K562 (cell line): ENCODE measurements around the gene SLC17A4. TPM values are rescaled to one million over a fixed set of nuclear protein-coding genes. Genes with fewer than 3 reads are reported as not detected.

Experiments used
- ATAC-seq: fragments of 200-7000 bp; cut with Tn5 transposase; 3 replicates; pipeline ENCODE4 v1.9.1; 2020; ENCODE audit warnings: moderate library complexity
- BruUV-seq: library from RNA; stranded (reverse); fragments of 400-500 nt; replicated peaks from 2 replicates; lab custom pipeline; 2021; lab: Mats Ljungman, UMichigan
- CTCF ChIA-PET: fragments of 300-600 bp; formaldehyde crosslinking; extraction: SDS; loops from one replicate; lab custom pipeline; 2021; ENCODE audit warnings: low intra/inter-chr PET ratio; lab: Yijun Ruan, JAX
- POLR2A ChIA-PET: fragments of 300-600, 350-650 bp; sonication (Branson Sonifier 250); formaldehyde crosslinking; extraction: SDS; loops from one replicate; lab custom pipeline; 2021; ENCODE audit warnings: antibody characterized with exemption, inconsistent platforms; lab: Yijun Ruan, JAX
- DNase-seq, 4 experiments: peaks; one replicate each; pipeline versions ENCODE4 v3.0.0 to v3.0.0-alpha.2; 2011 to 2018; ENCODE audit warnings: low spot score in 3 of 4, mixed read lengths in 3 of 4; ENCODE audit errors: extremely low read depth in 1 of 4
- FAIRE-seq: peaks from 2 replicates; lab custom pipeline; 2011; peaks lifted over from hg19 to GRCh38; lab: Jason Lieb, UNC
- H2AFZ ChIP-seq: 2 replicates; pipeline ENCODE4 v1.6.0; 2011; ENCODE audit warnings: low read depth, low read length, control low read depth, inconsistent platforms
- H3K27ac ChIP-seq: fragments of 200-600 bp; 3 replicates; pipeline ENCODE4 v1.8.0; 2011; ENCODE audit warnings: low read depth, mild to moderate bottlenecking, control low read depth, inconsistent platforms, low read length, moderate library complexity, mixed read lengths; ENCODE audit errors: extremely low read depth
- H3K27me3 ChIP-seq, 2 experiments: fragments of 300-600 bp in 1 of 2; 2 replicates in 1 of 2; 3 replicates in 1 of 2; pipeline versions ENCODE4 v1.6.0 to v1.8.0; 2011; ENCODE audit warnings: inconsistent platforms in 2 of 2, low read length in 2 of 2, mild to moderate bottlenecking in 1 of 2, mixed read lengths in 1 of 2, moderate library complexity in 1 of 2; ENCODE audit not compliant: control insufficient read depth in 2 of 2, insufficient read depth in 2 of 2
- H3K36me3 ChIP-seq: fragments of 300-600 bp; 3 replicates; pipeline ENCODE4 v1.8.0; 2011; ENCODE audit warnings: mild to moderate bottlenecking, low read length, inconsistent platforms; ENCODE audit not compliant: control insufficient read depth, insufficient read depth
- H3K4me1 ChIP-seq, 2 experiments: fragments of 200-600 bp in 1 of 2; replicated peaks in 1 of 2; 2 replicates in 1 of 2; 3 replicates in 1 of 2; pipeline versions ENCODE4 v1.5.1 to v1.8.0; 2011; ENCODE audit warnings: inconsistent platforms in 2 of 2, low read length in 2 of 2, mild to moderate bottlenecking in 1 of 2, mixed read lengths in 1 of 2, moderate library complexity in 1 of 2; ENCODE audit not compliant: control insufficient read depth in 2 of 2, insufficient read depth in 2 of 2
- H3K4me2 ChIP-seq: 2 replicates; pipeline ENCODE4 v1.6.1; 2011; ENCODE audit warnings: low read length, control low read depth, inconsistent platforms, mixed read lengths; ENCODE audit not compliant: insufficient read depth
- H3K4me3 ChIP-seq: fragments of 200-600 bp; sonication (generic), shearing (Covaris generic); 2 replicates; pipeline ENCODE4 v1.5.1; 2016; ENCODE audit warnings: control low read depth, inconsistent platforms
- H3K79me2 ChIP-seq: fragments of 200-600 bp; 3 replicates; pipeline ENCODE4 v1.8.0; 2011; ENCODE audit warnings: low read length, inconsistent platforms; ENCODE audit not compliant: control insufficient read depth, insufficient read depth
- H3K9ac ChIP-seq, 2 experiments: 2 replicates each; pipeline versions ENCODE4 v1.6.0 to v1.6.1; 2011; ENCODE audit warnings: low read depth in 2 of 2, low read length in 2 of 2, control low read depth in 1 of 2, inconsistent platforms in 1 of 2, mild to moderate bottlenecking in 1 of 2, mixed read lengths in 1 of 2; ENCODE audit not compliant: insufficient read depth in 1 of 2
- H3K9me1 ChIP-seq: one replicate; pipeline ENCODE4 v1.6.0; 2011; ENCODE audit warnings: inconsistent platforms, mild to moderate bottlenecking, low read length, moderate library complexity; ENCODE audit not compliant: control insufficient read depth, insufficient read depth
- H3K9me3 ChIP-seq: replicated peaks from 2 replicates; pipeline ENCODE4 v1.5.1; 2011; ENCODE audit warnings: low read depth, low read length, inconsistent platforms; ENCODE audit not compliant: control insufficient read depth, insufficient read depth
- H4K20me1 ChIP-seq: replicated peaks from 2 replicates; pipeline ENCODE4 v1.6.1; 2011; ENCODE audit warnings: low read length, inconsistent platforms, mixed read lengths; ENCODE audit not compliant: control insufficient read depth, insufficient read depth
- CAMTA2 ChIP-seq: fragments of 250-450 bp; sonication (Bioruptor Pico); conservative IDR thresholded peaks from 2 replicates; pipeline ENCODE4 v1.5.1; 2022
- EGR1 ChIP-seq: fragments of 450-650 bp; conservative IDR thresholded peaks from 2 replicates; pipeline ENCODE4 v1.6.1; 2017; ENCODE audit warnings: mild to moderate bottlenecking
- NFIC ChIP-seq: fragments of 450-650 bp; IDR thresholded peaks from 2 replicates; pipeline ENCODE4 v1.6.1; 2017; ENCODE audit warnings: mild to moderate bottlenecking, inconsistent platforms
- NONO ChIP-seq, 2 experiments: fragments of 200-400 bp in 1 of 2; fragments of 450-650 bp in 1 of 2; formaldehyde crosslinking in 1 of 2; IDR thresholded peaks; 2 replicates each; pipeline ENCODE4 v1.6.1; 2017; ENCODE audit warnings: low read depth in 2 of 2, mild to moderate bottlenecking in 2 of 2, moderate library complexity in 2 of 2, low read length in 1 of 2
- RAD51 ChIP-seq: fragments of 450-650 bp; IDR thresholded peaks from 2 replicates; pipeline ENCODE4 v1.7.1; 2016; ENCODE audit warnings: low read depth, mild to moderate bottlenecking, borderline replicate concordance
- SAFB ChIP-seq: fragments of 200-400 bp; formaldehyde crosslinking; IDR thresholded peaks from 2 replicates; pipeline ENCODE4 v1.6.1; 2017; ENCODE audit warnings: low read depth, low read length, borderline replicate concordance
- ZBTB40 ChIP-seq, 2 experiments: fragments of 450-650 bp in 1 of 2; sonication (generic) in 1 of 2; formaldehyde crosslinking in 1 of 2; IDR thresholded peaks; 2 replicates each; pipeline versions ENCODE4 v1.7.1 to v1.9.0; 2016 to 2022; ENCODE audit warnings: inconsistent platforms in 1 of 2, mild to moderate bottlenecking in 1 of 2, missing genetic modification reagents in 1 of 2
- ZBTB43 ChIP-seq: sonication (generic); formaldehyde crosslinking; IDR thresholded peaks from 2 replicates; pipeline ENCODE4 v1.8.0; 2023; ENCODE audit warnings: mild to moderate bottlenecking, missing genetic modification reagents
- ZNF41 ChIP-seq: fragments of 250-450 bp; sonication (Bioruptor Pico); conservative IDR thresholded peaks from 2 replicates; pipeline ENCODE4 v1.4.0; 2020; ENCODE audit warnings: mild to moderate bottlenecking
- ZNF589 ChIP-seq: fragments of 200-800 bp; sonication (Bioruptor generic); IDR thresholded peaks from 2 replicates; pipeline ENCODE4 v1.6.1; 2016; ENCODE audit warnings: low read depth, missing genetic modification characterization, missing compliant biosample characterization
- ZSCAN29 ChIP-seq: fragments of 450-650 bp; IDR thresholded peaks from 2 replicates; pipeline ENCODE4 v1.6.1; 2017
- WGBS: fragments of 100-300 bp; shearing (Covaris generic); methylation state at CpG from one replicate; pipeline ENCODE4 v1.1.6; 2016; ENCODE audit warnings: low coverage, mixed read lengths; ENCODE audit not compliant: insufficient coverage; ENCODE audit errors: missing lambda C conversion rate; 5-methylcytosine and 5-hydroxymethylcytosine counted together
- in situ Hi-C: fragments of 300-500 bp; cut with MboI; formaldehyde crosslinking; loops from 4 replicates; pipeline ENCODE4 v1.15.0; 2018; ENCODE audit warnings: inconsistent platforms, mixed read lengths
- intact Hi-C: fragments of 100-400 bp; cut with micrococcal nuclease; formaldehyde crosslinking; loops from 2 replicates; pipeline ENCODE4 v1.14.2; 2022
- polyA plus RNA-seq, 8 experiments: library from polyadenylated mRNA; depleted of rRNA in 4 of 8; stranded (reverse) in 5 of 8; unstranded in 3 of 8; fragments of >200 nt; fragmentation: Nextera tagmentation in 2 of 8; fragmentation: Illumina TruSeq in 1 of 8; extraction: Ambion mirVana in 2 of 8; extraction: Trizol in 1 of 8; gene quantifications; 2 replicates each; pipeline versions ENCODE4 v1.2.1 to v1.2.3, GENCODE V29; 2011 to 2014; ENCODE audit warnings: inconsistent platforms in 1 of 8, missing spikeins in 1 of 8
- total RNA-seq, 7 experiments: library from RNA; depleted of rRNA in 6 of 7; stranded (reverse); fragments of >200 nt in 6 of 7; fragmentation: Illumina TruSeq in 2 of 7; extraction: Trizol in 2 of 7; gene quantifications; 2 replicates each; pipeline versions ENCODE4 v1.2.1 to v1.2.3, GENCODE V29; 2011 to 2021; ENCODE audit warnings: low replicate concordance in 1 of 7

The SLC17A4 gene
- total and polyA plus RNA-seq, 9 of the 15 experiments (the other 6 are each of a cell fraction or from before 2014, with no cell fraction given), result not detected

- no peaks in the 10 kb centered on the region for H3K9me1 ChIP-seq
- ChIA-PET POLR2A (no interaction called here), CTCF (interaction anchor here (0.7 to 2.5 kb wide), 5 partner anchors 105 to 214 kb away, joined by 3 to 11 read pairs (median 6); no protein-coding TSS in a partner anchor)
- H3K9ac ChIP-seq, result no peak overlapping the region
- intact Hi-C loops (loop anchor here (2.0 to 5.0 kb wide), 2 partner anchors 103 to 203 kb away; no protein-coding TSS in a partner anchor), in situ Hi-C loops (no loop called here)
- 0% methylated on average over 2 of the region's 2 CpGs for WGBS
- H3K4me1 ChIP-seq, result no peaks in the 10 kb centered on the region
- H3K27ac ChIP-seq, result no peak overlapping the region
- no peak for FAIRE-seq
- no peak for DNase-seq
- H3K79me2 ChIP-seq, result no peaks in the 10 kb centered on the region
- no TSS peak for BruUV-seq
- no peaks in the 10 kb centered on the region; a peak in 1 of 5 replicates for H3K27me3 ChIP-seq
- no peak for ATAC-seq
- H3K36me3 ChIP-seq, result no peaks in the 10 kb centered on the region
- H2AFZ ChIP-seq, result no peak overlapping the region
- no peaks in the 10 kb centered on the region; the same call in 1 of the 2 replicates for H4K20me1 ChIP-seq
- H3K4me3 ChIP-seq, result no peak overlapping the region
- no peak overlapping the region for H3K4me2 ChIP-seq
- no peaks in the 10 kb centered on the region for H3K9me3 ChIP-seq
- TF ChIP-seq NFIC (no peak), ZNF41 (CRISPR knock-in tag) (no peak), ZBTB40 (IDR thresholded peaks at IDR 0.05) (no peak), ZBTB40 (CRISPR knock-in tag; IDR thresholded peaks at IDR 0.05) (no peak), ZNF589 (CRISPR knock-in tag) (no peak), ZSCAN29 (no peak), NONO (IDR thresholded peaks at IDR 0.05; ENCODE audit: low read depth in 2 of 2, low read length in 1 of 2) (no peak), RAD51 (no peak), SAFB (no peak), CAMTA2 (CRISPR knock-in tag) (no peak), EGR1 (no peak), ZBTB43 (CRISPR knock-in tag) (no peak)
Observed at GRCh38 chr6:25789475-25789874, 34.9 kb downstream of the SLC17A4 start.
